ENCODE data around the gene GMNC.

DNA sequence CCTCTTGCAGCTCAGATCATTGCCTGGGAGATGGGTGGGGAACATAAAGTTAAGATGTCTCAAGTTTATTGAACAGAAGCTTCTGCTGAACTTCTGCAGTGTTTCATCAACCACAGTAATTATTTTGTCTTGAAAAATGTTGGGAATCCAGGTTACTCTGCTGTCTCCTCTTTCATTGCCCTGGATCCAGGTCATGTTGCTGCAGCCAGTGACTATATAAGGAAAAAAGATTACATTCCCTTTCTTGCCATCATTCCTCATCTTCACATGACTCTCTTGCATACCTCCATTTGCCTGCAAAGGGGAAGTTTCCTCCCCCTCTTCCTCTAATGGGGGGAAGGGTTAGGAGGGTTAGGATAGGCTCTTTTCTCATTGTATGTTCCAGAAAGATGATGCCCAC, 15.1 kb downstream of the GMNC start:
- no peak for TF ChIP-seq POLR2A (IDR thresholded peaks at IDR 0.05)
- TF ChIP-seq, protein P1, sequence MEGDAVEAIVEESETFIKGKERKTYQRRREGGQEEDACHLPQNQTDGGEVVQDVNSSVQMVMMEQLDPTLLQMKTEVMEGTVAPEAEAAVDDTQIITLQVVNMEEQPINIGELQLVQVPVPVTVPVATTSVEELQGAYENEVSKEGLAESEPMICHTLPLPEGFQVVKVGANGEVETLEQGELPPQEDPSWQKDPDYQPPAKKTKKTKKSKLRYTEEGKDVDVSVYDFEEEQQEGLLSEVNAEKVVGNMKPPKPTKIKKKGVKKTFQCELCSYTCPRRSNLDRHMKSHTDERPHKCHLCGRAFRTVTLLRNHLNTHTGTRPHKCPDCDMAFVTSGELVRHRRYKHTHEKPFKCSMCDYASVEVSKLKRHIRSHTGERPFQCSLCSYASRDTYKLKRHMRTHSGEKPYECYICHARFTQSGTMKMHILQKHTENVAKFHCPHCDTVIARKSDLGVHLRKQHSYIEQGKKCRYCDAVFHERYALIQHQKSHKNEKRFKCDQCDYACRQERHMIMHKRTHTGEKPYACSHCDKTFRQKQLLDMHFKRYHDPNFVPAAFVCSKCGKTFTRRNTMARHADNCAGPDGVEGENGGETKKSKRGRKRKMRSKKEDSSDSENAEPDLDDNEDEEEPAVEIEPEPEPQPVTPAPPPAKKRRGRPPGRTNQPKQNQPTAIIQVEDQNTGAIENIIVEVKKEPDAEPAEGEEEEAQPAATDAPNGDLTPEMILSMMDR (IDR thresholded peaks at IDR 0.05): no peak
- no peak for TF ChIP-seq POLR2AphosphoS5 (IDR thresholded peaks at IDR 0.05)

Data from prostate gland (tissue), 2 donors.